SK-N-SH treated with all-trans-retinoic acid at 6 μM for 48 hours (cell line): ENCODE measurements around the gene PASK.

Experiments used
- BACH2 ChIP-seq: fragments of 250-450 bp; sonication (Bioruptor Pico); IDR thresholded peaks from 2 replicates; pipeline ENCODE4 v1.9.0; 2021; ENCODE audit warnings: mild to moderate bottlenecking, borderline replicate concordance
- CSRNP3 ChIP-seq: fragments of 250-450 bp; sonication (Bioruptor Pico); IDR thresholded peaks from 2 replicates; pipeline ENCODE4 v1.5.1; 2021; ENCODE audit warnings: mild to moderate bottlenecking, moderate library complexity
- PPARA ChIP-seq: fragments of 250-450 bp; sonication (Bioruptor Pico); IDR thresholded peaks from 2 replicates; pipeline ENCODE4 v1.5.0; 2020; ENCODE audit warnings: mild to moderate bottlenecking, borderline replicate concordance
- ZC3H10 ChIP-seq: fragments of 250-450 bp; sonication (Bioruptor Pico); IDR thresholded peaks from 2 replicates; pipeline ENCODE4 v1.5.1; 2021; ENCODE audit warnings: mild to moderate bottlenecking, moderate library complexity
- ZNF70 ChIP-seq: fragments of 450-650 bp; formaldehyde crosslinking; IDR thresholded peaks from 2 replicates; pipeline ENCODE4 v1.5.0; 2020; ENCODE audit warnings: mild to moderate bottlenecking, moderate library complexity
- ZNF8 ChIP-seq: fragments of 450-650 bp; formaldehyde crosslinking; IDR thresholded peaks from 2 replicates; pipeline ENCODE4 v1.5.0; 2020; ENCODE audit warnings: mild to moderate bottlenecking, moderate library complexity

- TF ChIP-seq ZC3H10 (CRISPR knock-in tag): no peak
- TF ChIP-seq ZNF70 (CRISPR knock-in tag): no peak
- no peak for TF ChIP-seq PPARA (CRISPR knock-in tag)
- TF ChIP-seq ZNF8: no peak
- TF ChIP-seq BACH2 (CRISPR knock-in tag): no peak
- TF ChIP-seq CSRNP3 (CRISPR knock-in tag): no peak
Observed at GRCh38 chr2:241137276-241138190, 11.7 kb downstream of the PASK start.
